ENCODE results near the gene RGS14.

GRCh38 chr5:177361418-177362291, 3.9 kb downstream of the RGS14 start:
- peak; percentile 47 for TF ChIP-seq CTCF (conservative IDR thresholded peaks at IDR 0.05; ENCODE audit: low read length)
- no peak for TF ChIP-seq EZH2phosphoT487 (IDR thresholded peaks at IDR 0.05; ENCODE audit: borderline replicate concordance, low read depth, low read length)
